ENCODE results near the gene NKD1. TPM values are rescaled to one million over a fixed set of nuclear protein-coding genes. Genes with fewer than 3 reads are reported as not detected.

NKD1 gene
- total RNA-seq, 1 experiment from 2014 or later, result 0.44 TPM

DNA sequence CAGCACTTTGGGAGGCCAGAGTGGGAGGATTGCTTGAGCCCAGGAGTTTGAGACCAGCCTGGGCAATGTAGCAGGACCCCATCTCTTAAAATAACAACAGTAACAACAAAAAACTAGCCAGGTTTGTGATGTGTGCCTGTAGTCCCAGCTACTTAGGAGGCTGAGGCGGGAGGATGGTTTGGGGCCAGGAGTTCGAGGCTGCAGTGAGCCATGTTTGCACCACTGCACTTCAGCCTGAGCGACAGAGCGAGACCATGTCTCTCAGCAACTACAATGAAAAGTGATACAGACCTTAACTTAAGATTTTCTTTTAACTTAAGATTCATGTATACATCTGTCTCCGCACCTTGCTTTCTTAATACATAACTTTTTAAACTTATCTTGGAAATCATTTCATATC, 17.2 kb downstream of the NKD1 start:
- no peaks in the 10 kb centered on the region for H3K9me3 ChIP-seq (ENCODE audit: insufficient read depth, low read depth)
- H3K27ac ChIP-seq, result no peak overlapping the region
- H3K4me1 ChIP-seq (replicated peaks; ENCODE audit: insufficient read depth), result no peaks in the 10 kb centered on the region
- H3K36me3 ChIP-seq (ENCODE audit: low read depth), result no peaks in the 10 kb centered on the region
- H4K20me1 ChIP-seq (ENCODE audit: insufficient read depth), result no peaks in the 10 kb centered on the region
- no peak for DNase-seq
- ChIA-PET CTCF (no interaction called here), POLR2A (ENCODE audit: unreplicated experiment) (no interaction called here)
- no peak for TF ChIP-seq EZH2 (IDR thresholded peaks at IDR 0.05; ENCODE audit: low read depth)
- TF ChIP-seq, protein P1, sequence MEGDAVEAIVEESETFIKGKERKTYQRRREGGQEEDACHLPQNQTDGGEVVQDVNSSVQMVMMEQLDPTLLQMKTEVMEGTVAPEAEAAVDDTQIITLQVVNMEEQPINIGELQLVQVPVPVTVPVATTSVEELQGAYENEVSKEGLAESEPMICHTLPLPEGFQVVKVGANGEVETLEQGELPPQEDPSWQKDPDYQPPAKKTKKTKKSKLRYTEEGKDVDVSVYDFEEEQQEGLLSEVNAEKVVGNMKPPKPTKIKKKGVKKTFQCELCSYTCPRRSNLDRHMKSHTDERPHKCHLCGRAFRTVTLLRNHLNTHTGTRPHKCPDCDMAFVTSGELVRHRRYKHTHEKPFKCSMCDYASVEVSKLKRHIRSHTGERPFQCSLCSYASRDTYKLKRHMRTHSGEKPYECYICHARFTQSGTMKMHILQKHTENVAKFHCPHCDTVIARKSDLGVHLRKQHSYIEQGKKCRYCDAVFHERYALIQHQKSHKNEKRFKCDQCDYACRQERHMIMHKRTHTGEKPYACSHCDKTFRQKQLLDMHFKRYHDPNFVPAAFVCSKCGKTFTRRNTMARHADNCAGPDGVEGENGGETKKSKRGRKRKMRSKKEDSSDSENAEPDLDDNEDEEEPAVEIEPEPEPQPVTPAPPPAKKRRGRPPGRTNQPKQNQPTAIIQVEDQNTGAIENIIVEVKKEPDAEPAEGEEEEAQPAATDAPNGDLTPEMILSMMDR (conservative IDR thresholded peaks at IDR 0.05), result no peak
- H3K9me2 ChIP-seq (ENCODE audit: insufficient read depth), result no peaks in the 10 kb centered on the region
- no TSS peak for BruUV-seq (replicated peaks)
- H3K79me2 ChIP-seq (ENCODE audit: low read depth), result no peaks in the 10 kb centered on the region
- intact Hi-C loops (cut with micrococcal nuclease; ENCODE audit: unreplicated experiment), result no loop called here
- no peak overlapping the region for H3K4me3 ChIP-seq
- H3F3A ChIP-seq (ENCODE audit: insufficient read depth, low read depth), result no peaks in the 10 kb centered on the region
- no peak overlapping the region for H3K4me2 ChIP-seq
- no peak overlapping the region for H2AFZ ChIP-seq
- H3K27me3 ChIP-seq (ENCODE audit: insufficient read depth, low read depth), result no peaks in the 10 kb centered on the region

DNA sequence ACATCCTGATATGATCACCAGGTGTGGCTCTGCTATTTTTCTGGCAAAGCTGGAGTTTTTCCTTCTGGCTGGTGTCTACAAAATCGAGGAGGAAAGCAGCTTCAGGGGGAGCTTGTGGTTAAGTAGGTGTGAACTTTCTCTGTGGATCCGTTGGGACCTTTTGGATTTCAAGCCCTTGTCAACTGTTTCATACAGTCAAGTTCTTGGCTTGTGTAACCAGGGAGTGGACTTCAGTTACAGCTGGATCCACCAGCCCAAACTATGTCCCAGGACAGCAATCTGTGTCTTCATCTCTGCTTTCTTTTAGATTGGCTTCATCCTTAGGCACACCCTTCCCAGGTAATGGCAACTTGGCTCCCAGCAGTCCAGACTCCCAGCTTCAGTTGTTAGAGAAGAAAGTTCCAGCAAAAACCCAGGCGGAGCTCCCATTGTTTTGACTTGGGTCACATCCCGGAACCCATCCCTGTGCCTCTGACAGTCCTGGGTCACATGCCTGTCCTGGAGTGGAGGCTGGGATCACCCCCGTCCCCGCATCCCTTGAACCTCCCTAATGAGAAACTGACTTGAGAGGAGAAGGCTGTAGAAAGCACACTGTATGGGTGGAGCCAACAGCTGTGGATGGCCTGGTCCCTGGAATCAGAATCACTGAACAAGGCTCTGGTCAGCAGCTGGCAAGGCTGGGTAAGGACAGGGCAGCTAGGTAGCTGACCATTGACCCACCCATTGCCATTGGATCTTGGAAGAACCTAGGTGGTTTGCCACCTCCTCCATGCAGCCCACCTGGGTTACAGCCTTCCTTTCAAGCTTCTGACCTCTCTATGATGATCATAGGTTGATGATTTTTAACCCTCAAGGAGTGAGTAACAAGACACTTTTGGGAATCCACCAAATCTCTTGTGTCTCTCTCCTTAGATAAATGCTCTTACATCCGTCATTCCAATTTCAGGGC, 18.1 kb downstream of the NKD1 start:
- DNase-seq, result no peak
- Histone ChIP-seq H2AFZ (no peak overlapping the region), H3K27me3 (ENCODE audit: insufficient read depth, low read depth) (no peaks in the 10 kb centered on the region), H3K4me3 (no peak overlapping the region), H3K4me1 (replicated peaks; ENCODE audit: insufficient read depth) (no peaks in the 10 kb centered on the region), H3K79me2 (ENCODE audit: low read depth) (no peaks in the 10 kb centered on the region), H3K36me3 (ENCODE audit: low read depth) (no peaks in the 10 kb centered on the region), H3K4me2 (no peak overlapping the region), H3F3A (ENCODE audit: insufficient read depth, low read depth) (no peaks in the 10 kb centered on the region), H4K20me1 (ENCODE audit: insufficient read depth) (no peaks in the 10 kb centered on the region), H3K9me2 (ENCODE audit: insufficient read depth) (no peaks in the 10 kb centered on the region), H3K9me3 (ENCODE audit: insufficient read depth, low read depth) (no peaks in the 10 kb centered on the region), H3K27ac (no peak overlapping the region)
- TF ChIP-seq, protein P1 (conservative IDR thresholded peaks at IDR 0.05), result no peak
- TF ChIP-seq EZH2 (IDR thresholded peaks at IDR 0.05; ENCODE audit: low read depth), result no peak
- intact Hi-C loops (cut with micrococcal nuclease; ENCODE audit: unreplicated experiment), result no loop called here
- ChIA-PET CTCF (no interaction called here), POLR2A (ENCODE audit: unreplicated experiment) (no interaction called here)
- no TSS peak for BruUV-seq (replicated peaks)

DNA sequence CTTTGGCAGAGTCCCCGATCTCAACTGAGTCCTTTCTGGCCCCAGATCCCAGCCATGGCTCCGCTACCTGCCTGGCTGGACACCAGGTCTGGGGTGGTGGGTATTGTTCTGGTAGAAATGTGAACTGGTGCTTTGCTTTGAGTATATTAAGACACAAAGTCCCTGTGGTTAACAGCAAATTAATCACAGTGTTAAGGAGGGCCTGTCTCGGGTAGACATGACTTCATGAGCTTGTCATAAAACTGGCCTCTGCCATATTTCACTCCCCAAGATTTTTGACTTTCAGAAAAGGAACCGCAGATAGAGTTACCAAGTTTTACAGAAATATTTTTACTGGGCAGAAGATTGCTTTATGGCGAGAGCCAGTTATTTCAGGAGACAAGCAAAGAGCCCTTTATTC, 19.5 kb downstream of the NKD1 start:
- Histone ChIP-seq H3K4me2 (no peak overlapping the region), H3K9me2 (ENCODE audit: insufficient read depth) (no peaks in the 10 kb centered on the region), H3K4me3 (no peak overlapping the region), H3F3A (ENCODE audit: insufficient read depth, low read depth) (no peaks in the 10 kb centered on the region), H3K36me3 (ENCODE audit: low read depth) (no peaks in the 10 kb centered on the region), H3K9me3 (ENCODE audit: insufficient read depth, low read depth) (no peaks in the 10 kb centered on the region), H4K20me1 (ENCODE audit: insufficient read depth) (no peaks in the 10 kb centered on the region), H2AFZ (no peak overlapping the region), H3K79me2 (ENCODE audit: low read depth) (no peaks in the 10 kb centered on the region), H3K4me1 (replicated peaks; ENCODE audit: insufficient read depth) (no peaks in the 10 kb centered on the region), H3K27ac (no peak overlapping the region), H3K27me3 (ENCODE audit: insufficient read depth, low read depth) (no peaks in the 10 kb centered on the region)
- no TSS peak for BruUV-seq (replicated peaks)
- no peak for DNase-seq
- no peak for TF ChIP-seq EZH2 (IDR thresholded peaks at IDR 0.05; ENCODE audit: low read depth)
- TF ChIP-seq, protein P1 (conservative IDR thresholded peaks at IDR 0.05), result no peak
- ChIA-PET CTCF (no interaction called here), POLR2A (ENCODE audit: unreplicated experiment) (no interaction called here)
- intact Hi-C loops (cut with micrococcal nuclease; ENCODE audit: unreplicated experiment), result no loop called here
